IMR-90 (cell line): ENCODE data around the gene DNAJA4. TPM values are rescaled to one million over a fixed set of nuclear protein-coding genes. Genes with fewer than 3 reads are reported as not detected.

ENCODE experiments used
- ATAC-seq: fragments of 200-7000 bp; cut with Tn5 transposase; 2 replicates; pipeline ENCODE4 v1.9.1; 2020; ENCODE audit warnings: low read depth, mild to moderate bottlenecking, moderate library complexity
- BruUV-seq: library from RNA; stranded (reverse); fragments of 400-500 nt; replicated peaks from 2 replicates; lab custom pipeline; 2021; lab: Mats Ljungman, UMichigan
- CTCF ChIA-PET: fragments of 300-600 bp; formaldehyde crosslinking; extraction: SDS; loops from one replicate; lab custom pipeline; 2021; ENCODE audit warnings: antibody characterized with exemption; lab: Yijun Ruan, JAX
- POLR2A ChIA-PET: fragments of 300-600 bp; sonication (Branson Sonifier 250); formaldehyde crosslinking; loops from one replicate; lab custom pipeline; 2022; ENCODE audit warnings: antibody characterized with exemption; ENCODE audit not compliant: unreplicated experiment; lab: Charles Lee
- DNase-seq: peaks from one replicate; pipeline ENCODE4 v3.0.0; 2013
- H2AFZ ChIP-seq: replicated peaks from 2 replicates; pipeline ENCODE3; 2013; ENCODE audit warnings: low read length, mild to moderate bottlenecking; ENCODE audit not compliant: poor library complexity
- H2AK5ac ChIP-seq: 2 replicates; pipeline ENCODE4 v1.6.1; 2013; ENCODE audit warnings: low read depth, low read length, inconsistent platforms
- H2AK9ac ChIP-seq: replicated peaks from 2 replicates; pipeline ENCODE3; 2013; ENCODE audit warnings: mild to moderate bottlenecking, low read depth, low read length, moderate library complexity; ENCODE audit not compliant: poor library complexity
- H2BK120ac ChIP-seq: 2 replicates; pipeline ENCODE4 v1.6.1; 2013; ENCODE audit warnings: low read depth, low read length, inconsistent platforms
- H2BK15ac ChIP-seq: 3 replicates; pipeline ENCODE4 v1.6.1; 2013; ENCODE audit warnings: low read depth, low read length, inconsistent platforms
- H2BK20ac ChIP-seq: 2 replicates; pipeline ENCODE4 v1.6.1; 2013; ENCODE audit warnings: low read depth, mild to moderate bottlenecking, inconsistent platforms, low read length, moderate library complexity
- H2BK5ac ChIP-seq: 2 replicates; pipeline ENCODE4 v1.6.1; 2013; ENCODE audit warnings: mild to moderate bottlenecking, low read depth, low read length, inconsistent platforms; ENCODE audit not compliant: poor library complexity, severe bottlenecking
- H3K14ac ChIP-seq: replicated peaks from 2 replicates; pipeline ENCODE4 v1.6.1; 2013; ENCODE audit warnings: low read depth, low read length, inconsistent platforms
- H3K18ac ChIP-seq: 2 replicates; pipeline ENCODE4 v1.6.1; 2013; ENCODE audit warnings: low read depth, low read length, control low read depth
- H3K23ac ChIP-seq: 2 replicates; pipeline ENCODE4 v1.6.1; 2013; ENCODE audit warnings: low read depth, low read length, inconsistent platforms
- H3K27ac ChIP-seq: 2 replicates; pipeline ENCODE4 v1.5.1; 2013; ENCODE audit warnings: mild to moderate bottlenecking, control low read depth, low read length; ENCODE audit not compliant: insufficient read depth
- H3K27me3 ChIP-seq: 2 replicates; pipeline ENCODE4 v1.6.1; 2013; ENCODE audit warnings: low read length; ENCODE audit not compliant: control insufficient read depth, insufficient read depth
- H3K36me3 ChIP-seq: 2 replicates; pipeline ENCODE4 v1.6.1; 2013; ENCODE audit warnings: low read length, mixed read lengths; ENCODE audit not compliant: control insufficient read depth, insufficient read depth
- H3K4ac ChIP-seq: 2 replicates; pipeline ENCODE4 v1.6.1; 2013; ENCODE audit warnings: low read depth, low read length, inconsistent platforms
- H3K4me1 ChIP-seq: 2 replicates; pipeline ENCODE4 v1.6.1; 2013; ENCODE audit warnings: low read length, mixed read lengths; ENCODE audit not compliant: control insufficient read depth, insufficient read depth
- H3K4me2 ChIP-seq: 2 replicates; pipeline ENCODE4 v1.6.1; 2013; ENCODE audit warnings: low read depth, mild to moderate bottlenecking, control low read depth, low read length, moderate library complexity
- H3K4me3 ChIP-seq: 2 replicates; pipeline ENCODE4 v1.5.1; 2013; ENCODE audit warnings: low read depth, mild to moderate bottlenecking, control low read depth, low read length, moderate library complexity; ENCODE audit not compliant: insufficient read depth
- H3K56ac ChIP-seq: 2 replicates; pipeline ENCODE4 v1.6.1; 2013; ENCODE audit warnings: low read length, inconsistent platforms; ENCODE audit not compliant: insufficient read depth; ENCODE audit errors: extremely low read depth
- H3K79me1 ChIP-seq, 2 experiments: 2 replicates each; pipeline ENCODE4 v1.6.1; 2013; ENCODE audit warnings: low read length in 2 of 2, inconsistent platforms in 1 of 2, low read depth in 1 of 2
- H3K9ac ChIP-seq: 2 replicates; pipeline ENCODE4 v1.6.1; 2013; ENCODE audit warnings: low read depth, low read length, control low read depth
- H3K9me1 ChIP-seq: 2 replicates; pipeline ENCODE4 v1.6.1; 2013; ENCODE audit warnings: low read length, inconsistent platforms; ENCODE audit not compliant: insufficient read depth
- H3K9me3 ChIP-seq: 2 replicates; pipeline ENCODE4 v1.6.1; 2013; ENCODE audit warnings: low read length; ENCODE audit not compliant: control insufficient read depth, insufficient read depth
- H4K20me1 ChIP-seq: 2 replicates; pipeline ENCODE4 v1.6.1; 2013; ENCODE audit warnings: low read length, inconsistent platforms; ENCODE audit not compliant: insufficient read depth
- H4K5ac ChIP-seq: 2 replicates; pipeline ENCODE4 v1.6.1; 2013; ENCODE audit warnings: mild to moderate bottlenecking, low read depth, low read length, control low read depth
- H4K8ac ChIP-seq, 2 experiments: 2 replicates each; pipeline ENCODE4 v1.6.1; 2013; ENCODE audit warnings: low read depth in 2 of 2, low read length in 2 of 2, control low read depth in 1 of 2, inconsistent platforms in 1 of 2
- H4K91ac ChIP-seq: 2 replicates; pipeline ENCODE4 v1.6.1; 2013; ENCODE audit warnings: low read depth, low read length, inconsistent platforms; ENCODE audit not compliant: insufficient read depth
- CTCF ChIP-seq: conservative IDR thresholded peaks from 2 replicates; pipeline ENCODE4 v1.5.1; 2012; ENCODE audit warnings: mild to moderate bottlenecking, low read depth, low read length, improper control_type of control experiment
- NFE2L2 ChIP-seq: fragments of 150-350 bp; IDR thresholded peaks from 2 replicates; pipeline ENCODE4 v1.6.1; 2016; ENCODE audit warnings: low read depth, mild to moderate bottlenecking, low read length
- POLR2A ChIP-seq: IDR thresholded peaks from 2 replicates; pipeline ENCODE4 v1.6.1; 2012; ENCODE audit warnings: mild to moderate bottlenecking, low read depth, low read length
- WGBS, 2 experiments: methylation state at CpG; one replicate each; pipeline versions ENCODE4 v1.1.5 to v1.1.7; 2013; ENCODE audit warnings: missing lambda C conversion rate in 2 of 2; ENCODE audit not compliant: insufficient read length in 1 of 2; ENCODE audit errors: extremely low coverage in 2 of 2; 5-methylcytosine and 5-hydroxymethylcytosine counted together
- dilution Hi-C: fragments of 300-500 bp; cut with HindIII; formaldehyde crosslinking; loops from one replicate; pipeline ENCODE4 v1.14.3; 2018; ENCODE audit warnings: low sequenced_read_pairs; ENCODE audit not compliant: unreplicated experiment
- in situ Hi-C: fragments of 300-500 bp; cut with MboI; formaldehyde crosslinking; loops from 3 replicates; pipeline ENCODE4 v1.14.3; 2019; ENCODE audit warnings: low sequenced_read_pairs, inconsistent platforms, mixed read lengths
- intact Hi-C: fragments of 100-400 bp; cut with micrococcal nuclease; formaldehyde crosslinking; loops from 2 replicates; pipeline ENCODE4 v1.10.0; 2022
- polyA plus RNA-seq, 3 experiments: library from polyadenylated mRNA; depleted of rRNA; stranded (reverse); fragments of >200 nt; gene quantifications; 2 replicates each; pipeline ENCODE4 v1.2.3, GENCODE V29; 2012; ENCODE audit warnings: low replicate concordance in 1 of 3
- total RNA-seq: library from RNA; depleted of rRNA; stranded (reverse); fragments of >200 nt; gene quantifications from 2 replicates; pipeline ENCODE4 v1.2.3, GENCODE V29; 2012

The DNAJA4 gene
- total and polyA plus RNA-seq, 2 of the 4 experiments (the other 2 are of a cell fraction) = 0.18 to 0.32 TPM

DNA sequence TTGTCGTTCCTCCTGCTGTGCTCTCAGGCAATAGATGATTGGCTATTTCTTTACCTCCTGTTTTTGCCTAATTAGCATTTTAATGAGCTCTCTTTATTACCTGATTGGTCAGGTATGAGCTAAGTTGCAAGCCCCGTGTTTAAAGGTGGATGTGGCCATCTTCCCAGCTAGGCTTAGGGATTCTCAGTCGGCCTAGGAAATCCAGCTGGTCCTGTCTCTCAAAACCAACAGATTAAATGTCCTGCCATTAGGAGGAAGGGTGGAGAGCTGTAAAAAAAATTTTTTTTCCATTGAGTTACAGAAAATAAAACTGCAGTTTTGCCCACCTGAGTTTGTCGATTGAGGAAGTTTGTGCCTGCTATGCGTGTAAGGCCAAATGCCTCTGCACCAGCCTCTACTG is 24.6 kb upstream of the DNAJA4 start:
- H3K4me2 ChIP-seq = no peak overlapping the region
- ATAC-seq (no peak), DNase-seq (no peak)
- H3K36me3 ChIP-seq = no peaks in the 10 kb centered on the region
- H3K4me3 ChIP-seq = no peak overlapping the region
- intact Hi-C loops = loop anchor here (5.0 kb wide), 2 partner anchors 108 to 338 kb away; partner anchors contain the start of gene CIB2
- TF ChIP-seq POLR2A (no peak), NFE2L2 (no peak), CTCF (no peak)
- H3K14ac ChIP-seq = no peak overlapping the region
- H3K9me1 ChIP-seq = no peaks in the 10 kb centered on the region; the same call in 1 of the 2 replicates
- no peaks in the 10 kb centered on the region for H3K79me1 ChIP-seq
- no peak overlapping the region for H3K23ac ChIP-seq
- no peak overlapping the region for H2BK20ac ChIP-seq
- ChIA-PET POLR2A (no interaction called here), CTCF (interaction anchor here (0.6 to 1.5 kb wide), 8 partner anchors 15 to 280 kb away, joined by 3 to 5 read pairs (median 4); no protein-coding TSS in a partner anchor)
- H3K27me3 ChIP-seq = peaks cover 29% of the 10 kb centered on the region
- H3K27ac ChIP-seq = no peak overlapping the region
- no peak overlapping the region for H2BK5ac ChIP-seq
- no peaks in the 10 kb centered on the region for H3K4me1 ChIP-seq
- no peak overlapping the region for H2AFZ ChIP-seq
- no peak overlapping the region for H3K9ac ChIP-seq
- 89% methylated on average over 2 of the region's 5 CpGs; no CpG with 5 or more reads in 1 of the 2 experiments for WGBS, 2 experiments
- no peaks in the 10 kb centered on the region; the same call in 1 of the 2 replicates for H4K20me1 ChIP-seq
- H4K8ac ChIP-seq = no peak overlapping the region
- H2AK5ac ChIP-seq = no peak overlapping the region
- H4K5ac ChIP-seq = no peak overlapping the region
- H2BK15ac ChIP-seq = no peak overlapping the region
- in situ Hi-C loops = loop anchor here (5.0 to 10.0 kb wide), 2 partner anchors 125 to 283 kb away; no protein-coding TSS in a partner anchor
- no peak overlapping the region for H2AK9ac ChIP-seq
- H3K56ac ChIP-seq = no peak overlapping the region
- no peak overlapping the region for H3K18ac ChIP-seq
- no TSS peak for BruUV-seq
- dilution Hi-C loops = no loop called here
- no peak overlapping the region for H2BK120ac ChIP-seq
- no peaks in the 10 kb centered on the region for H3K9me3 ChIP-seq
- H3K4ac ChIP-seq = no peak overlapping the region
- H4K91ac ChIP-seq = no peak overlapping the region
